Activated naive CD4-positive, alpha-beta T cell treated with anti-CD3 and anti-CD28 coated beads, Interleukin-2, amount 50 U/mL, for 24 hours (primary cell): ENCODE measurements around the gene XDH.

Experiments
- H3K27ac Mint-ChIP-seq: one replicate; pipeline ENCODE4 v1.8.0; 2021; ENCODE audit warnings: mild to moderate bottlenecking, mixed read lengths
- H3K27me3 Mint-ChIP-seq: one replicate; pipeline ENCODE4 v1.8.0; 2021; ENCODE audit warnings: mixed read lengths
- H3K36me3 Mint-ChIP-seq: one replicate; pipeline ENCODE4 v1.8.0; 2021; ENCODE audit warnings: mixed read lengths
- H3K4me1 Mint-ChIP-seq: one replicate; pipeline ENCODE4 v1.8.0; 2021; ENCODE audit warnings: mixed read lengths
- H3K4me3 Mint-ChIP-seq: one replicate; pipeline ENCODE4 v1.8.0; 2021; ENCODE audit warnings: mild to moderate bottlenecking, mixed read lengths
- H3K9me3 Mint-ChIP-seq: one replicate; pipeline ENCODE4 v1.8.0; 2021; ENCODE audit warnings: mixed read lengths

Gene XDH

GRCh38 chr2:31302940-31303563, 111.5 kb downstream of the XDH start:
- H3K9me3 Mint-ChIP-seq: no peaks in the 10 kb centered on the region
- H3K36me3 Mint-ChIP-seq: no peaks in the 10 kb centered on the region
- no peak overlapping the region for H3K4me3 Mint-ChIP-seq
- no peaks in the 10 kb centered on the region for H3K4me1 Mint-ChIP-seq
- H3K27me3 Mint-ChIP-seq: peaks cover 4% of the 10 kb centered on the region
- H3K27ac Mint-ChIP-seq: no peak overlapping the region

GRCh38 chr2:31300309-31300708, 114.2 kb downstream of the XDH start:
- no peak overlapping the region for H3K4me3 Mint-ChIP-seq
- no peaks in the 10 kb centered on the region for H3K4me1 Mint-ChIP-seq
- H3K9me3 Mint-ChIP-seq: no peaks in the 10 kb centered on the region
- no peaks in the 10 kb centered on the region for H3K36me3 Mint-ChIP-seq
- H3K27ac Mint-ChIP-seq: no peak overlapping the region
- H3K27me3 Mint-ChIP-seq: peaks cover 2% of the 10 kb centered on the region

- H3K4me1 Mint-ChIP-seq: no peaks in the 10 kb centered on the region
Observed at GRCh38 chr2:31299547-31299946, 115.0 kb downstream of the XDH start.

GRCh38 chr2:31297751-31298150, 116.8 kb downstream of the XDH start:
- no peak overlapping the region for H3K27ac Mint-ChIP-seq
- no peaks in the 10 kb centered on the region for H3K9me3 Mint-ChIP-seq
- H3K4me1 Mint-ChIP-seq: no peaks in the 10 kb centered on the region
- H3K36me3 Mint-ChIP-seq: no peaks in the 10 kb centered on the region
- H3K27me3 Mint-ChIP-seq: peaks cover 2% of the 10 kb centered on the region
- no peak overlapping the region for H3K4me3 Mint-ChIP-seq

More at GRCh38 chr2:31299547-31299946, 115.0 kb downstream of the XDH start:
- Mint-ChIP-seq H3K27ac (no peak overlapping the region), H3K27me3 (peaks cover 2% of the 10 kb centered on the region), H3K36me3 (no peaks in the 10 kb centered on the region), H3K9me3 (no peaks in the 10 kb centered on the region), H3K4me3 (no peak overlapping the region)

GRCh38 chr2:31296641-31297287, 117.8 kb downstream of the XDH start:
- H3K27me3 Mint-ChIP-seq: peaks cover 2% of the 10 kb centered on the region
- no peak overlapping the region for H3K27ac Mint-ChIP-seq
- H3K4me1 Mint-ChIP-seq: no peaks in the 10 kb centered on the region
- no peaks in the 10 kb centered on the region for H3K36me3 Mint-ChIP-seq
- H3K9me3 Mint-ChIP-seq: no peaks in the 10 kb centered on the region
- no peak overlapping the region for H3K4me3 Mint-ChIP-seq

DNA sequence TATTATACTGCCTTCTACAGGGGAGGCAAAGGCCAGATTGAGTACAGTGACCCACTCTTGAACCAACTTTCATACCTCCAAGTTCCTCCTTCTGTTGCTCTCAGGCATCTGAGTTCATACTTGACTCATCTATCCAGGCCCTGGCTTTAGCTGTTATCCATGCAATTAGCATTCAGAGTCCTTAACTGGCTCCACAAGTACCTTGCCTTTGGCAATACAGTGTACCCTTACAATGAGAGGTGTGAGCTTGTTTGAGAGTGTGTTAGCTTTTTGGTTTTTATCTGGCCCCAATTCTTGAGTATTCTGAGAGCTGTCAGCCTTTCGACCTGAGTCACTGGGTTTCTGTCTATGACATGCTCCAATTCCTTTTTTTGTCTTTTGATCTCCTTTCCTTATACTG, 120.3 kb downstream of the XDH start:
- peaks cover 2% of the 10 kb centered on the region for H3K27me3 Mint-ChIP-seq
- no peaks in the 10 kb centered on the region for H3K4me1 Mint-ChIP-seq
- no peaks in the 10 kb centered on the region for H3K36me3 Mint-ChIP-seq
- H3K9me3 Mint-ChIP-seq: no peaks in the 10 kb centered on the region
- no peak overlapping the region for H3K27ac Mint-ChIP-seq
- no peak overlapping the region for H3K4me3 Mint-ChIP-seq

GRCh38 chr2:31287654-31288053, 126.9 kb downstream of the XDH start:
- H3K4me1 Mint-ChIP-seq: no peaks in the 10 kb centered on the region
- H3K9me3 Mint-ChIP-seq: no peaks in the 10 kb centered on the region
- H3K36me3 Mint-ChIP-seq: no peaks in the 10 kb centered on the region
- no peak overlapping the region for H3K27ac Mint-ChIP-seq
- H3K27me3 Mint-ChIP-seq: no peaks in the 10 kb centered on the region
- H3K4me3 Mint-ChIP-seq: no peak overlapping the region

- Mint-ChIP-seq H3K4me3 (no peak overlapping the region), H3K27ac (no peak overlapping the region), H3K27me3 (no peaks in the 10 kb centered on the region), H3K36me3 (no peaks in the 10 kb centered on the region), H3K9me3 (no peaks in the 10 kb centered on the region), H3K4me1 (no peaks in the 10 kb centered on the region)
Observed at GRCh38 chr2:31286961-31287550, 127.5 kb downstream of the XDH start.

DNA sequence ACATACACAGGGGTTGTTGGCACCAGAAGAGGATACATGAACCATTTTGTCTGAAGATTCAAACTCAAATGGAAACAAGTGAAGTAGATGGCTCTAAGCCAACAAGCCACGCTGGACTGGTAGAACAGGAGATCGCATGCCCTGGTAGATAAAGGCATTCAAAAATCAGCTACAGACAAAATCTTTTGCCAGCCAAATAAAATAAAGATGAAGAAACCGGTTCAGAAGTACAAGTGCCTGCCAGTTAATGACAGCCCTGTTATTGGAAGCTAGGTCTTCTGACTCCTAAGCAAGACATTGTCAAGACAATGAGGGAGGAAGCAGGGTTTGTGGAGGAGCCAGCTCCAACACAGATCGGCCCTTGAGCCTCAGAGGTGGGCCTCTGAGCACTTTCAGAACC, 128.3 kb downstream of the XDH start:
- H3K4me3 Mint-ChIP-seq: no peak overlapping the region
- H3K4me1 Mint-ChIP-seq: no peaks in the 10 kb centered on the region
- H3K27ac Mint-ChIP-seq: no peak overlapping the region
- no peaks in the 10 kb centered on the region for H3K9me3 Mint-ChIP-seq
- H3K36me3 Mint-ChIP-seq: no peaks in the 10 kb centered on the region
- no peaks in the 10 kb centered on the region for H3K27me3 Mint-ChIP-seq
